HG02763 (cell line): Measurements from ENCODE around the gene MATCAP1.

Experiments used
- ATAC-seq: cut with Tn5 transposase; IDR thresholded peaks from one replicate; pipeline ENCODE4 v1.9.1; 2021; ENCODE audit warnings: mild to moderate bottlenecking, moderate library complexity; ENCODE audit not compliant: unreplicated experiment

Gene MATCAP1

DNA sequence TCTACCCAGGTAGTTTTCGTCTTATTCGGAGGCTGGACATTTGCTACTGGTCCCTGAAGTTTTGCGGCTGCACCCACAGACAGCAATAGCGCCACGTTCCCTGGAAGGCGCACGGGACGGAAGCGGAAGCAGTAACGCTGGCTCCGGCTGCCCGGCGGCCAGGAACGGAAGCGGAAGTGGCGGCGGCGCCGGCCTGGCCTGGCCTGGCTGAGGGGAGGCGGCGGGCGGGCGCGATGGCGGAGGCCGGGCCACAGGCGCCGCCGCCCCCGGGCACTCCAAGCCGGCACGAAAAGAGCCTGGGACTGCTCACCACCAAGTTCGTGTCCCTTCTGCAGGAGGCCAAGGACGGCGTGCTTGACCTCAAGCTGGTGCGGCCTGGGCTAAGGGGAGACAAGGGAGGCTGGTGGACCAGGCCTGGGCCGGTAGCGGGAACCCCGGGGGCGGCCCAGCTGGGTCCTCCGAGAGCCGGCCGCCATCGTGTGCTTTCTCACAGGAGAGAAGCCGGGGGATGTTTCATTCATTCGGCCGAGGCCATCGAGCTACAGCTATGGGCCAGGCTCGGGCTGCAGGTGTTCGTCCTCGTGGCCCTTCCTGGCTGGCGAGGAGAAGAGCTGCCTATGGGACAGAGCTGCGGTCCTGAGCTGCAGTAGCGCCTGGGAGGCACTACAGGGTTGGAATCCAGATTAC, 8.4 kb upstream of the MATCAP1 start, which contains the start of gene E2F4:
Gene E2F4 (plus strand): TSS at position 161 of the 687 bp plus-strand sequence. CDS start 73 bp downstream, at position 234.
- peak; percentile 87 for ATAC-seq

DNA sequence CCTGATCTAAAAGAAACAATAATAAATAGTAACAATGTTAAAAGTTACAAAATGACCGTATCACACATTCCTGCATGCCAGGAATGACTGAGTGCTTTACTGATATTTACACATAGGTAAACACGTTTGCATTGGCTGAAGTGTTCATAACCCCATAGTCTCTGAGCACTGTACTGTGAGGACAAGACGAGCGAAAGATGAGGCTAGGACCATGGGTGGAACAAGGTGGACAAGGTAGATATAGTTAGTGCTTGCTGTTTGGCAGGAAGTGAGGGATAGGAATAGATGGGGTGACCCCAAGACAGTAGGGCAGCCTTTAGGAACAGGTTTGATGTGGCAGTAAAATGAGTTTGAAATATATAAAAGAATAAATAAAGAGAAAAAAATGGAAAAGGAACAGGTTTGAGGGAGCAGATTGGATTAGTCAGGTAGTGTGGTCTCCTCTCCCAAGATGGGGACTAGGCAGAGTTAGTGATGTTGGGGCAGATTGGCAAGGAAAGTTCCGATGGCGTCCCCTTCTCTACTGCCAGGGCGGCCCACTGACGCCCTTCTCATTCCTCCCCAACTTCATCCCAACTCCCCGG, 7.7 kb upstream of the MATCAP1 start:
- ATAC-seq: no peak

DNA sequence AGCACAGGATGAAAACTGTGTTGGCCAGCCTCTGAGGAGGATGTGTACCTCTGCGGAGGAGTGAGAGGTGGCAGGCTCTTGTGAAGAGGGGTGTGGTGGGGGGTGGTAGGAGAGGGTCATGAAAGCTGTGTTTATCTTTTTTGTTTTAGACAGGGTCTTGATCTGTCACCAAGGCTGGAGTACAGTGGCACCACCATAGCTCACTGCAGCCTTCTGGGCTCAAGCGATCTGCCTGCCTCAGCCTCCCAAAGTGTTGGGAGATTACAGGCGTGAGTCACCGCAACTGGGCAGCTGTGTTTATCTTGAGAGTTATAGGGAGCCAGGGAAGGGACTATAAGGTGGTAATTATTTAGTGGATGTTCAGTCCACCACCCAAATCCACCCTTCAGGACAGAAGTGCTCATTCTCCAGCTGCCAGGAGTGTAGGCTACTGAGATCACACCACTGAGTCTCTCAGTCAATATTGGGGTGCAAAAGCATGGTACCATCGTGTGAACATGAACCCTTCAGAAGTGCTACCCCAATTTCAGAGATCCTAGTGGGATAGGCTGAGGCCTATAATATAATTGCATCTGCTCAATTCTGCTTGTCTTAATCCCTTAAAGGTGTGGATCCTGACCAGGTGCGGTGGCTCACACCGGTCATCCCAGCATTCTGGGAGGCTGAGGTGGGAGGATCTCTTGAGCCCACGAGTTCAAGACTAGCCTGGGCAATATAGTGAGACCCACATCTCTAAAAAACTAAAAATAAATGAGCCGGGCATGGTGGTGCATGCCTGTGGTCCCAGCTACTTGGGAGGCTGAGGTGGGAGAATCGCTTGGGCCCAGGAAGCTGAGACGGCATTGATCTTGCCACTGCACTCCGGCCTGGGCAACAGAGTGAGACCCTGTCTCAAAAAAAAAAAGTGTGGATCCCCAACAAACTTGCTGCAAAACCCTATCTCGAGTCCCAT, 7.0 kb upstream of the MATCAP1 start:
- ATAC-seq: no peak

DNA sequence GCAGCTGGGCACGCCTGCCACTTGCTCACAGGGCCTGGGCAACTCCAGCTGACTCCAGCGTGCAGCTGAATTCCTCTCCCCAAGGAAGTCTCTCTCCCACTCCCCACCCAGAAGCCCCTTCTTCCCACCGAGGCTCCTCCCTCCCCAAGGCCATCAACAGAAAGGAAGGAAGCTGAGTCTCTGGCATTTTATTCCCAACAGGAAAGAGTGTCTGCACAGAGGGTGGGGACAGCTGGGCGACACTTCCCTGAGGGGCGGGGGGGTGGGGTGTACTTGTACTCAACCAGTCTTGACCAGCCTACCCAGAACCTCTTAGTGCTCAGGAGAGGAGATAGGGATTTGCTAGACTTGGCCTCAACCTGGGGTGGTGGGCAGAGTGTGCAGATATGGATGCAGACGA, 6.3 kb upstream of the MATCAP1 start, which contains the start of gene EXOC3L1:
Gene EXOC3L1 (minus strand): TSS at position 96 of the 400 bp plus-strand sequence. CDS start 460 bp downstream, outside the sequence.
- no peak for ATAC-seq

DNA sequence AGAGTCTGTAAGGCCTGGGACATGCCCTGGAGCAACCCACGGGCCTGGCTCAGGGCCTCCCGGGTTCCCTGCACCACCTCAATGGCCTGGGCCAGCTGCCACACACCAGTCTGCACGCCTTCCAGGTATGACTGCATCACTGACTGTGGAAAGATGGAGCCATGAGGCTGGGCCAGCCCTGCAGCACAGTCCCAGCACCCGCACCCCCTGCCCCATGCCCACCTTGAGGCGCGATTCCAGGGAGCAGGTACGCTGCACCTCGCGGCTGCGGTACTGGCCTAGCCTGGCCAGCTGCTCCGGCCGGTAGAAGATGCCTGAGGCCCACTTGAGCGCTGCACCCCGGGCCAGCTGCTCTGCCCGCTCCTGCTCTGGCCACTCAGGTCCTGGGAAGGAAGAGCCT, 5.0 kb upstream of the MATCAP1 start:
- ATAC-seq: no peak

DNA sequence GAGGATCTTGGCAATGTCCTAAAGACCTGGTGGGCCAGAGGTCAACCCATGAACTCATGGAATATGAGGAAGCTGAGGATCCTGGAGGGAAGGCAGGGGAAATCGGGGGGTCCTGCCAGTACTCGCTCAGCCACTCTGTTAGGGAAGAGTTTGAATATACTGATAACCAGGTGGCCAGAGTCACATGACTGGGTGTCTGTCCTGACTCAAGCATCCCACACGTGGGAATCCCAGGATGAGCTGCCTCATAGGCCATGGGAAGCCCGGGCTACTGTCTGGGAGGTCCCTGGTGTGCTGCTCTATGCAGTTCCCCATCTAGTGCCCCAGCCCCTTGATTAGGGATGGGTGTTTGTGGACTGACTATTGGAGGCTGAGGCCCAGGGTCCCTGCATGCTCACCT, 4.6 kb upstream of the MATCAP1 start:
- ATAC-seq: no peak

DNA sequence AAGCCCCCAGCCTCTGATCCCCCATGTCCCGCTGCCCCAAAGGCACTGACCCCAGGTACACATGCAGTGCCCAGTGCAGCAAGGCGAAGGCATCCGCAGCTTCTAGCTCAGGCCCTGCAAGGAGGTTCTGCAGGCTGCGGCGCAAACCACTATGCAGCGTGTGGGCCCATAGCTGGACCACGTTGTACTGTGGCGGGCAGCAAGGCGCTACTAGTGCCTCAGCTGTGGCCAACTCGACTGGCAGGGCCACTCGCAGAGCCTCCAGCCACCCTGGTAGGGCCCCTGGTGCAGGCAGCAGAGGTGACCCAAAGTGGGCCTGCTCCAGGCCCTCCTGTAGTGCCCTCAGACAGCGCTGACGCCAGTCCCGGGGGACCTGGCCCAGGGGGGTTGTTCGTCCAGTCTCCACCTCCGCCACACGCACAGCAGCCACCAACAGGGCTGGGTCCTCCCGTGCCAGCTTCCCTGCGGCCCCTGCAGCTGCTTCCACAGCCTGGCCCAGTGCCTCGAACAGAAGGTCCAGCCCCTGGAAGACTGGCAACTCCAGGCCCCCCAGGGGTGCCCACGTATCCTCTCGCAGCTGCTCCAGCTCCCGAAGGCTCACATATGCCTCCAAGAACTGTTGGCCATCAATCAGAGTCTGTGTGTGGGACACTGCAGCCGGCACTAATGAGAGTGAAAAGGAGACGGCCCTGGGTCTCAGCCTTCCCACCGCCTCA, 3.6 kb upstream of the MATCAP1 start:
- no peak for ATAC-seq

DNA sequence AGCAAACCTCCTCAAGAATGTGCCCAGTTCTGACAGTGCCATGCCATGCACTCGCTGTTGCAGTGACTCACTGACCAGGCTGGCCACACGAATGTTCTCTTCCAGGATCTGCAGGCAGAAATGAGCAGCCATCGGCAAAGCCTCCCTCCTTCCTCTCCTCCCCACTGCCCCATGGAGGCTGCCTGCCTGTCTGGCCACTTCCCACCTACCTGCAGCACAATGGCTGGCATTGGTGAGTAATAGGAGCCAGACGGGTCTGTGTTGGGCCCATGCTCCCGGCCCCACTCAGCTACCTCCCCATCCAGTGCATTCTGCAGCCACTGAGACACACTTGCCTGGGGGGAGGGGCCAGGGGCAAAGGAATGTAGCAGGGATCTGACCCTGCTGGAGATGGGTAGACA, 2.8 kb upstream of the MATCAP1 start:
- ATAC-seq: no peak

DNA sequence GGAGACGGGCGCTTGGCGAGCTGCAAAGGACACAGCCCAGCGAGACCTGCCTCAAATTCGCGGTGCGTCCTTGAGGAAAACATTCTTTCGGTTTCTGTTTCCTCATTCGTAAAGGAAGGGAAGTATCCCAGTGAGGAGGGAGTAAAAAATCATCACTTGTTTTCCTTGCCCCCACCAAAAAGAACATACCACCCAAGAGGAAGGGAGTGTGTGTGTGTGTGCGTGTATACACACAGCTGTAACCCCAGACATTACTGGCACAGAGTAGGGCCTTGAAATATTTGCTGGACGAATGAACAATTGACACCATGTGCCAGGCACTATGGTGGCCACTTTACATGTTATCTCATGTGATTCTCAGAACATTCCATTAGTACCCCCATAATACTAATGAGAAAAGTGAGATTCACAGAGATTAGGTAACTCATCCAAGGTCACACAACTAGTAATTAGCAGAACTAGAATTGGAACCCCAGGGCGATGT, 1.9 kb upstream of the MATCAP1 start:
- ATAC-seq: no peak

DNA sequence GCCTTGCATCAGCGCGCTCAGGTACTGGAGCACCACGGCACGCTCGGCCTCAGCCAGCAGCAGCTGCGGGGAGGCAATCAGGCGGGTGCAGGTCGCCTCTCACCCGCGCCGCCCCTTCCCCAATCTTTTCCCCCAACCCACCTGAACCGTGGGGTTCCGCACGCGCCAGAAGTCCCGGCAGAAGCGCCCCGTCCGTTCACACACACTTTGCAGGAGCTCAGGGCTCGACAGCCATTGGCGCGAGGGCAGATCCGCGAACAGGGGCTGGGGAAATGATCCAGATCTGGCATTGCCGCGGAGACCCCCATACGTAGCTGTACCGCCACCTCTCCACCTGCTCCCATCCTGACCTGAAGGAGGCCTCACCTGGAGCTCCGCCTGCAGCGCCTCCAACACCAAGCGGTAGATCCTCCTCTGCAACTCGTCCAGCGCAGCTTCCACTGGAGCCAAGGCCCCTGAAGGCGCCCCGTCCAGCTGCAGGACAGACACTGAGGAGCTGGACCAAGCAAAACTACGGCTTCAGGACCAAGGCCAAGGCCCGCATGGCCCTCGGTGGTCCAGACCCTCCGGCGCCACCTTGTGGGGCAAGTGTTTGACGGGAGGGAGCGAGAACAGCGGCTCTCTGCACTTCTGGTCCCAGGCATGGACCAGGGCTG, 1.4 kb upstream of the MATCAP1 start:
- ATAC-seq: no peak

DNA sequence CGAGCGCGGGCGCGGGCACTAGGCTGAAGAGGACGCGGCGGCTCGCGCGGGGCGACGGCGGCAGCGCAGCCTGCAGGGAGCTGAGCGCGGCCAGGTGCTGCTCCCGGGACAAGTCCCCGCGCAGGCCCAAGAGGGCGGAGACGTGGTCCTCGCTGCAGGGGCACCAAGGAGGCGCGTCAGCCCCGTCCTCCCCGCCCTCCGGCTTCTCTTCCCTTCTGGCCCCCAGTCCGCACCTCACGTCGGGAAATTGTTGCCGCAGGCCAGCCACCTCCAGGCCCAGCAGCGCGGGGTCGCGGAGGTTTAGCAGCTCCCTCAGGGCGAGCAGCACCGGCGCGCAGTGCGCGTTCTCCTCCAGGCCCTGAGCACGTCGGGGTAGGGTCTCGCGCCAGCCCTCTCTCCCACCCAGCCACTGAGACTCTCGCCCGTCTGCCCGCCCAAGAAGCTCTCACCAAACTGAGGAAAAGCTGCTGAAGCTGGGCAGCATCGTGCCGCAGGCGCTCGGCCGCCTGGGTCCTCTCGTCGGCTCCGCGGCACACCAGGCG, 761 bp upstream of the MATCAP1 start:
- no peak for ATAC-seq

DNA sequence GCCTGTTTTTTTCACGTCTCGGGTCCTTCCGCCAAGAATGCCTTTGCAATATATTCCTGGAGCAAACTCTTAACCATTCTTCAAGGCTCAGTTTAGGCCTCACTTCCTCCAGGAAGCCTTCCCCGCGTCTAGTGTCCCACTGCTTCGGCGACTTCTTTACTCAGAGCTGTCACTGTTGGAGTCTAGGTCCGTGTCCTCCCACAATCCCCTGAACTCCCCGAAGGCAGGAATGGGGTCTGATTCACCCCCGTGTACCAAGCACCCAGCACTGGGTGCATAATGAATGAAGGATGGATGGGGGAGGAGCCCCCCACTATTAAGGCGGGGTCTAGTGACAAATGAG, 508 bp downstream of the MATCAP1 start:
- no peak for ATAC-seq

DNA sequence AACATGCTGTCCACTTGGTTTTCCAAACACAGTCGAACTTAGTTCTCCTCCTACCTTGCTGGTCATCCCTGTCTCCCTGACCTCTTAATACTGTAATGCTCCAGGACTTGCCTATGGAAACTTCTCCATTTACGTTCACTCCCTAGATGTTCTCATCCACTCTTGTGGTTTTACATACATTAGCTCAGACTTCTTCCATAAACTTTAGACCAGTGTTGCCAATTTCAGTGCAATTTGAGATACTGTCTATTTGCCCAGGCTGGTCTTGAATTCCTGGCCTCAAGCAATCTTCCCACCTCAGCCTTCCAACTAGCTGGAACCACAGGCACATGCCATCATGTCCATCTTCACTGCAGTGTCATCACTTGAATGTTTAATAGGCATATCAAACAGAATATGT, 1.5 kb downstream of the MATCAP1 start:
- ATAC-seq: no peak

DNA sequence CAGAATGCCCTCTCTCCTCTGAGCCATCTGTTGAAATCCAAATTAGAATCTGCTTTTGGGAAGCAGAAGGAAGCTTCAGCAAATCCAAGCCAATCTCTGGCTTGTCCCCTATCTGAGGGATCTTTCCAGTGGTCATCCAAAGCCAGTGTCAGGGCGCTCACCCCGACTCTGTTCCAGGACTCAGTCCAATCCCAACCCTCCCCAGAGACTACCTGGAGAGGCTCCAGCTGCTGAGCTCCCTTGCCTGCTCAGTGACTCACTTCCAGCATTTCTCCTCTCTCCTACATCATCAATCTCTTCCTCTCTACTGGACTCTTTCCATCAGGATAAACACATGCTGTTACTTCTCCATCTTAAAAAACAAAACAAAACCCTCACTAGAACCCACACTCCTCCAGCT, 2.4 kb downstream of the MATCAP1 start:
- no peak for ATAC-seq

DNA sequence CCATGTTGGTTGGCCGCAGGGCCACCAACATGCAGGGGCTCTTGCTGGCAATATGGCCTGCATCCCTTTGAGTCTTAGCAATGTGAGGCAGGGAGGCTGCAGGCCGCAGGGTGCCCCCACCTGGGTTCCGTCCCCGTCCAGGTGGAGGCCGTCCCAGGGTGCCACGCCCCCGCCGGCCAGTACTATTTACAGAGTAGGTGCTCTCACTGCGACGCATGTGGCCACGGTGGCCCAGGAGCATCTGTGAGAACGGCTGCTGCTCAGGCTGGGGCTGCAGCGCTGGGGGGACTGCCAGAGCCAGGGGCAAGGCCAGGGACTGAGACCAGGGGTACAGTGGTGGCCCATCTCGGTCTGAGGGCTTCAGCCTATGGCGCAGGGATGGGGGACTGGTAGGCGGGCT, 3.6 kb downstream of the MATCAP1 start:
- ATAC-seq: no peak

DNA sequence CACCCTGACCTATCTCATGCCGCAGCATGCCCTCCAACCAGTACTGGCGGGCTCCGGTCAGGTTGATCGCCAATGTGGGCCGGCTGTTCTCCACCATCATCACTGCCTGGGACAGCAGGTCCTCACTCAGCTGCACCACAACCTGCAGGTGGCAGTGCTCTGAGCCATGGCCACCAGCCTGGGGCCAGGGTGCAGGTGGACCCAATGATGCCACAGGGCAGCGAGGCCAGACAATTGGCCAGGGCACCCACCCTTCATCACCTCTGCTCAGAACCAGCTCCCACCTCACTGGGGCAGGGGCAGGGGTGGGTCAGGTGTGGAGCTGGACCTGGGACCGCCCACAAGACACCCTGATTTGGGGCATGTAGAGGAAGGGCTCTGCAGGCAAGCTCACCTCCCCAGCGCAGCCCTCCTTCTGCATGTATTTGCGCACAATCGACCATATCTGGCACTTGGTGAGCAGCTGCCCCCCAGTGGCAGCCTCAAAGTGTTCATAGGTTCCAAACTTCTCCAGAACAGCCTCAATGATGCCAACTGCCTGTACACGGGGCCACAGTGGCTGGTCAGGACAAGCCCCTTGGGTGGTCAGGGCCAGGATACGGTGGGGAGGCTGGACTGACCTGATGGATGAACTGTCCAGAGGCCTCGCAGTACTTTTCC, 4.2 kb downstream of the MATCAP1 start:
- no peak for ATAC-seq

DNA sequence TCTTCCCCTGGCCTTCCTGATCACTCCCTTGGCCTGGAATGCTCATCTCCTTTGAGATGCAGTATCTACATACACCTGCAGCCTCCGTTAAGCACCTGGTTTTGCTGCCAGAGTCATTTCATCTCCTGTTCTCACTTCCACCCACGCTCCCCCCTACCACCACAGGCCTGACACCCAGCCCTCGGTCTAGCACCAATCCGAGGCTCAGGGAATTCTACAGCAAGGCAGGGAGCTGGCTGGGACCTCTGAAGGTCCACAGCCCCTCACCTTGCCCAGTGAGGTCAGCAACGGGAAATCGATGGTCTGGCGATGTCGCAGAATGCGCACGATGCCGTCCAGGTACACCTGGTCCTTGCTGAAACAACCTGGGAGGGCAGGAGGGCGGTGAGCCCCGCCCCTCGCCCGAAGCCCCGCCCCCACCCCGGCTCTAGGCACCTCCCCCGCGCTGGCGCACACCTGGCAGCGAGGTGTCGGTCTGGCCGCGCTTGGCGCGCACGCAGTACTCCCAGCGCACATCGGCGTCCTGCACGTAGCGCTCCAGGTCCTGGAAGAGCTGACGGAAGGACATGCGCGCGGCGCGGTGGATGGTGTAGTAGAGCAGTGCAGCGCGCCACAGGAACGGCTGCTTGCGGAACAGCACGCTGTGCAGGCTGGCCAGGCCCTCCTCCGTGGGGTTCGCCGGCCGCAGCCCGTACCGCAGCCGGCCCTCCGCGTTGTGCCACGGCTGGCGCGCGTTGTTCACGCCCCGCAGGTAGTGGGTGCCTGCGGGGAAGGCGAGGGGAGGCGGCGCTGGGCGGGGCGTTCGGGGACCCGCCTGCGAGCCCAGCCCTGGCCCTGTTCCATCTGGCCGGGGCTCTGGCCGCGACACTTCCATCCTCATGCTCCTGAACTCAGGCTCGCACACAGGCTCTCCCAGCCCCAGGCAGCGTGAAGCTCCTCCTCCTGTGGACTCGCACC, 5.7 kb downstream of the MATCAP1 start:
- no peak for ATAC-seq

DNA sequence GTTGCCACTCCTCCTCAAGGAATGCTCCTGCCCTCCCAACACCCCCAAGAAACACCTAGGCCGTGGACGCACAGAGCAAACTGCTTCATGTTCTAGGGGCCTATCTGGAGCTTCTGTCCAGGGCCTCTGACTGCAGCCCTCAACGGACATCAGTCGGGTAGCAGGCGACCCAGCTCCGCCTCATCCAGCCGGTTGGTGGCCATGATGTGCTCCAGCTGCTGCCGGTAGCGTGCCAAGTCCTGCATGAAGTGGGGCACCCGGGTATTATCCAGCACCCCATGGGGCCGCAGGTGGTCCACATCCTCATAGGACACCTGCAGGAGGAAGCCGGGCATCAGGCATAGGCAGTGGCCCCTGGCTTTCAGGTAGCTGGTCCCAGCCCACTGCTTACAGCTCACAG, 7.1 kb downstream of the MATCAP1 start:
- no peak for ATAC-seq
